H1 (cell line): ENCODE data around the gene RALY. TPM values are rescaled to one million over a fixed set of nuclear protein-coding genes. Genes with fewer than 3 reads are reported as not detected.
A peak's percentile ranks its signal among the peaks of the same experiment; 100 is the strongest.

ENCODE experiments used
- GTF2F1 ChIP-seq: IDR thresholded peaks from 2 replicates; pipeline ENCODE4 v1.6.1; 2012; ENCODE audit warnings: low read depth, low read length, improper control_type of control experiment, borderline replicate concordance
- HDAC2 ChIP-seq, 2 experiments: fragments of 300-600 bp in 1 of 2; sonication (generic) in 1 of 2; IDR thresholded peaks; 2 replicates each; pipeline ENCODE4 v1.6.1; 2011 to 2012; ENCODE audit warnings: low read depth in 2 of 2, low read length in 2 of 2, mild to moderate bottlenecking in 2 of 2, moderate library complexity in 2 of 2, borderline replicate concordance in 1 of 2, inconsistent platforms in 1 of 2
- POU5F1 ChIP-seq: IDR thresholded peaks from 2 replicates; pipeline ENCODE4 v1.6.1; 2011; ENCODE audit warnings: low read depth, mild to moderate bottlenecking, low read length, moderate library complexity
- RAD21 ChIP-seq, 2 experiments: IDR thresholded peaks in 1 of 2; conservative IDR thresholded peaks in 1 of 2; 2 replicates each; pipeline ENCODE4 v1.6.1; 2011; ENCODE audit warnings: low read depth in 2 of 2, low read length in 2 of 2, improper control_type of control experiment in 1 of 2, inconsistent platforms in 1 of 2, mild to moderate bottlenecking in 1 of 2, moderate library complexity in 1 of 2
- RBBP5 ChIP-seq: IDR thresholded peaks from 2 replicates; pipeline ENCODE4 v1.7.1; 2012; ENCODE audit warnings: low read depth, mild to moderate bottlenecking, inconsistent platforms, low read length, moderate library complexity, borderline replicate concordance
- SIN3A ChIP-seq, 2 experiments: IDR thresholded peaks in 1 of 2; conservative IDR thresholded peaks in 1 of 2; 2 replicates each; pipeline ENCODE4 v1.6.1; 2011 to 2012; ENCODE audit warnings: low read length in 2 of 2, improper control_type of control experiment in 1 of 2, low read depth in 1 of 2, mild to moderate bottlenecking in 1 of 2
- TAF1 ChIP-seq: IDR thresholded peaks from 2 replicates; pipeline ENCODE4 v1.6.1; 2011; ENCODE audit warnings: mild to moderate bottlenecking, low read depth, low read length
- polyA plus RNA-seq, 7 experiments: library from polyadenylated mRNA; depleted of rRNA in 3 of 7; stranded (reverse) in 5 of 7; unstranded in 2 of 7; fragments of >200 nt in 5 of 7; fragments of 200-250 nt in 2 of 7; gene quantifications; 1 replicate in 5 of 7; 2 replicates in 1 of 7; 4 replicates in 1 of 7; pipeline versions ENCODE4 v1.2.1 to v1.2.3, GENCODE V29; 2011 to 2013; ENCODE audit warnings: missing spikeins in 2 of 7, mixed read lengths in 2 of 7
- total RNA-seq: library from RNA; stranded (reverse); fragmentation: NEBNext Ultra II Directional; extraction: Animal tissue kit (Norgen Biotek cat#: 25700); gene quantifications from 2 replicates; pipeline ENCODE4 v1.2.1, GENCODE V29; 2021
- TF ChIP-seq, protein P1 (sequence below): IDR thresholded peaks from 2 replicates; pipeline ENCODE4 v1.6.1; 2012; ENCODE audit warnings: low read length, inconsistent platforms
- TF ChIP-seq, protein P2 (sequence below): IDR thresholded peaks from 2 replicates; pipeline ENCODE4 v1.6.1; 2011; ENCODE audit warnings: low read length, improper control_type of control experiment

RALY gene
- total and polyA plus RNA-seq, 2 of the 8 experiments (the other 6 are each of a cell fraction or from before 2014, with no cell fraction given): 133 to 148 TPM

DNA sequence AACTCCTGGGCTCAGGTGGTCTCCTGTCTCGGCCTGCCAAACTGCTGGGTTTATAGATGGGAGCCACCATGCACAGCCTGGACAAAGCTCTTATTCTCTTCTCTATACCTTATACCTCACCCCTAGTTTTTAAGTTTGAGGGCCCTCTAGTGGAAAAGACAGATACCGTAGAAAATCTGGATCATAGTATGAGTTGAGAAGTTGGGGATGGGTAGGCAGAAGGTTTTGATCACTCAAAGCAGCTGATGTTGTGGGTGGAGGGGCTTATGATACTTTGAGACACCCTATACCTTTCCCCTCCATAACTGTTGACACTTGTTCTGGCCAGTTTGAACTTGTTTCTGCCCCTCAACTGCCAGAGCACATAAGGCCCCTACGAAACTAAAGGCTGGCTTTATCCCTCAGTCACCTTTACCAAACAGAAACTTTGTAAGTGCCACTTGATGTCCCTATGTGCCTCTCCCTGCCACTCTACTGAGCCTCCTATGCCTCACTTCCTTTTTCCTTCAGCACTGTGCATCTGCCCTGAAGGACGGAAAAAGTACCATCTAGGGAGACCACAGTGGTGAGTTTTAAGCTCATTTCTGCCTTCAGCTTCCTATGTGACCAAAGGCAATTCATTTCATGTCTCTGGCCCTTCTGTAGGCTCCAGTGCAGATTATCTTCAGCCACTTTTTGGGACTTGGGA, 28.6 kb downstream of the RALY start (continued):
- TF ChIP-seq, protein P1, sequence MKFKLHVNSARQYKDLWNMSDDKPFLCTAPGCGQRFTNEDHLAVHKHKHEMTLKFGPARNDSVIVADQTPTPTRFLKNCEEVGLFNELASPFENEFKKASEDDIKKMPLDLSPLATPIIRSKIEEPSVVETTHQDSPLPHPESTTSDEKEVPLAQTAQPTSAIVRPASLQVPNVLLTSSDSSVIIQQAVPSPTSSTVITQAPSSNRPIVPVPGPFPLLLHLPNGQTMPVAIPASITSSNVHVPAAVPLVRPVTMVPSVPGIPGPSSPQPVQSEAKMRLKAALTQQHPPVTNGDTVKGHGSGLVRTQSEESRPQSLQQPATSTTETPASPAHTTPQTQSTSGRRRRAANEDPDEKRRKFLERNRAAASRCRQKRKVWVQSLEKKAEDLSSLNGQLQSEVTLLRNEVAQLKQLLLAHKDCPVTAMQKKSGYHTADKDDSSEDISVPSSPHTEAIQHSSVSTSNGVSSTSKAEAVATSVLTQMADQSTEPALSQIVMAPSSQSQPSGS: no peak
- no peak for TF ChIP-seq GTF2F1
- TF ChIP-seq HDAC2 (IDR thresholded peaks at IDR 0.05; ENCODE audit: borderline replicate concordance in 1 of 2, low read depth in 2 of 2, low read length in 2 of 2): no peak
- TF ChIP-seq POU5F1: no peak
- no peak for TF ChIP-seq TAF1
- TF ChIP-seq, protein P2, sequence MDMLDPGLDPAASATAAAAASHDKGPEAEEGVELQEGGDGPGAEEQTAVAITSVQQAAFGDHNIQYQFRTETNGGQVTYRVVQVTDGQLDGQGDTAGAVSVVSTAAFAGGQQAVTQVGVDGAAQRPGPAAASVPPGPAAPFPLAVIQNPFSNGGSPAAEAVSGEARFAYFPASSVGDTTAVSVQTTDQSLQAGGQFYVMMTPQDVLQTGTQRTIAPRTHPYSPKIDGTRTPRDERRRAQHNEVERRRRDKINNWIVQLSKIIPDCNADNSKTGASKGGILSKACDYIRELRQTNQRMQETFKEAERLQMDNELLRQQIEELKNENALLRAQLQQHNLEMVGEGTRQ: no peak
- peak; percentile 58 to 73 for TF ChIP-seq RAD21 (IDR thresholded peaks at IDR 0.05 in 1 of 2, conservative IDR thresholded peaks at IDR 0.05 in 1 of 2; ENCODE audit: low read depth in 2 of 2, low read length in 2 of 2)
- no peak for TF ChIP-seq RBBP5
- no peak for TF ChIP-seq SIN3A (conservative IDR thresholded peaks at IDR 0.05 in 1 of 2, IDR thresholded peaks at IDR 0.05 in 1 of 2; ENCODE audit: low read depth in 1 of 2, low read length in 2 of 2)
